EH (cell line): ENCODE data around the gene NAV2.
"Not testable (repeated sequence)": the region's sequence is repeated elsewhere in the genome, so short reads cannot be mapped to it uniquely, and the experiment has no call there.

Experiments used
- DNase-seq: peaks from one replicate; pipeline ENCODE4 v3.0.0-alpha.2; 2015; ENCODE audit warnings: low read depth

NAV2 gene

GRCh38 chr11:19952116-19952605 lies 239.5 kb downstream of the NAV2 start:
- DNase-seq, result peak; percentile 34

DNA sequence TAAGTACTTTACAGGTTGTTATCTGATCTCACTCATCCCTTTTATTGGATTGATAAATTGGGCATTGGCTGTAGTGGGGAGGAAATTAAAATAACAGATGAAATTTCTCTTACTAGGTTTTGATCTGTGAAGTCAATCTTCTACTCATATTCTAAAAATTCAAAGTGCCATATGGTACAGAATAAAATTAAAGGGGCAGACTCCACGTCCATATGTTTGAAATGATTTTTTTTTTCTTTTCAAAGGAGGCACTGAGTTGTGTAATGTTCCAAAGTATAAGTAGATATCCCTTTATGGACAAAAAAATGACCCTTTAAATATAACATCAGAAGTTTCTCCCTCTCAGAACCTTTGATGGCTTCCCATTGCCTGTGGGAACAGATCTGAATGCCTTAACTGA lies 240.3 kb downstream of the NAV2 start:
- DNase-seq, result no peak

DNA sequence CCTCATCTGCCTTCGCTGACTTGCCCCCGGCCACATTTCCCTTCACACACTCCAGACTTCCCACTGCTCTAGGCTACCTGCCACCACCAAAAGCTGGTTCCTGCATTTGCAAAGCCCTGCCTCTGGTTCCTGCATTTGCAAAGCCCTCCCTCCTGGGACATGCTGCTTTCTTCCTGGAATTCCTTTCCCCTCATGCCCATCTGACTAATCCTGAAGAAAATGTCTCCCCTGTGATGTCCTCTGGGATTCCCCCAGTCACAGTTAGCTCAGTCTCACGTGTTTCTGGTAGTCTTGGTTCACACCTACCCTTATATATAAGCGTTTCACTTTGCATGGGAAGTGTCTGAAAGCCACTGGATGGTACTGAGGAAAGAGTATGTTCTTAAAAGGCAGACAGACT lies 240.7 kb downstream of the NAV2 start:
- peak; percentile 77 for DNase-seq

DNA sequence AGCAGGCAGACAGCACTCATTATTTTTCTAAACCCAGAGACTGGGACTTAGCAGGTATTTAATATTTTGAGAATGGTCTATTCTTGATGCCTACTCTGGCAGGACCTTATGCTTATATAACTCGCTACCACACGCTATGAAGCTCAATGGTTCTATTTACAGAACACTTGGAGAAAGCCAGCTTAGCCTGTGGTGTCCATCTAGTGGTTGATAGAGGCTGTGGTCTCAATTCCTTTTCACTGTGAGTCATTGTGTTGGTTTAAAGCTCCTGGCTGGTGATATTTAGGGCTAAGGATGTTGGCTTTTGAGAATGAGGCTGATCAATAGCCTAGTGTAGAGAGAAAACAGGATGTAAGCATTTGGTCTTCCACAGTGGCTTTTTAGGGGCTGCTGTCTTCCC lies 241.3 kb downstream of the NAV2 start:
- DNase-seq, result peak; percentile 87

- DNase-seq, result peak; percentile 33
Observed at GRCh38 chr11:19954899-19955298, 242.3 kb downstream of the NAV2 start.

- no peak for DNase-seq
Observed at GRCh38 chr11:19955660-19956059, 243.0 kb downstream of the NAV2 start.

- DNase-seq, result no peak
Observed at GRCh38 chr11:19956228-19956627, 243.6 kb downstream of the NAV2 start.

- no peak for DNase-seq
Observed at GRCh38 chr11:19957294-19957943, 244.8 kb downstream of the NAV2 start.

GRCh38 chr11:19958204-19958603 lies 245.6 kb downstream of the NAV2 start:
- DNase-seq, result no peak

DNA sequence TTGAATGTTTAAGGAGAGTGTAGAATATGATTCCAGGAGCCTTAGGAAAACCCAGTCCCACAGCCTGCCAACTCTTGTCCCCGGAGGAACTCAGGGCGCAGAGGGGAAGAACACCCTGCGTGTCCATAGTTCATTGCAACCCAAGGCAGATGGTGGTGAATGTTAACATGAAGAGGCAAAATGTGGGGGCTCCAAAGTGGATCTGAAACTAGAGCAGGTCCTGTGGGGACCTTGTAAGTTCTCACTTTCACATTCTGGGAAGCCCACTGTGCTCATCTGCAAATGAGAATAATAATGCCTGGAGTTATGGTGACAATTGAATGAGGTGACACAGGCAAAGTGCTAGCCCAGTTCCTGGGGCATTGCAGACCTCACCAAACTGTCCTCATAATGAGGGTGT lies 246.6 kb downstream of the NAV2 start:
- no peak for DNase-seq

DNA sequence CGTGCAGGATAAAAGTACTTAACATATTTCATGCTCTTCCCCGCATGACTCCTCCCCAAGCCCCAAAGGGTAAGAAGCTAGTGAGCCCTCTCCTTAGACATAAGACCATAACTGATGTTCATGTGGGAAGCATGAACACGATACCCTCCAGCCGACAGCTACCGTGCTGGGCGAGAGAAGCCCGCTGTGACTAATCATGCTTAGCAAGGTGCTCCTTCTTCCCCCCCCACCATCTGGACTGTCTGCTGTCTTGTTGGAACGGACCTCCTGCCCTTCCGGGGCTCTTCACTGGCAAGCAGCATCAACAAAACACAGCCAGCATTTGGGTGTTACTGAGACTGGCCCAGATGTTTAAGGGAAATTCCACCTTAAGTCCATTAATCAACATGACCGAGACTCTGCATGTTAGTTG lies 247.0 kb downstream of the NAV2 start:
- DNase-seq, result no peak

DNA sequence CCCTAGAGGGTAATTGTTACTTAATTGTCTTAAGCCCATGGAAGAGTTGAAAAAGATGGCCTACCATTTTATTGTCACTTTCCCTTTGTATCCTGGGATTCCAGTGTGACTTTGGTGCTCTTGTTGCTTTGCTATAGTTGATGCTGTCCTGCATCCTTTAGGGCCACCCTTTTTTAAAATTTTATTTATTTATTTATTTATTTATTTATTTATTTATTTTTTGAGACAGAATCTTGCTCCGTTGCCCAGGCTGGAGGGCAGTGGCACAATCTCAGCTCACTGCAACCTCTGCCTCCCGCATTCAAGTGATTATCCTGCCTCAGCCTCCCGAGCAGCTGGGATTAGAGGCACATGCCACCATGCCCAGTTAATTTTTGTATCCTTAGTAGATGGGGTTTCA lies 247.8 kb downstream of the NAV2 start:
- DNase-seq, result not testable (repeated sequence)

- DNase-seq, result no peak
Observed at GRCh38 chr11:19961225-19961624, 248.6 kb downstream of the NAV2 start.

GRCh38 chr11:19962053-19962800 lies 249.6 kb downstream of the NAV2 start:
- DNase-seq, result no peak

DNA sequence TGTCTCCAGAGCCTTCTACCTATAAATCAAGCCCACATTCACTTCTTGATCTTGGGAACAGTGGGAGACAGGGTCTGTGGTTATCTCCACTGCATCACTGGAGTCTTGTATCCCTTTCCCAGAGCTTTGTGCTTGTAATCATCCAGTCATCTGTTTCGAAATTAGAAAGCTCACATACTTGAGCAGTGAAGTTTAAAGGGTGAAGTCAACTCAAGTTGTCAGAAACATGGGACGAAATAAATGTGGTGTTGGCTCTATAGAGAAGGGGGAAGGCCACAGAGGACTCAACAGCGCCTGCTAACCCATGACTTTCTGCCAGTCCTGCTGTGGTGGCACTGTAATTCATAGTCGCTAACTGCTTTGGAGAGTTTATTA lies 250.2 kb downstream of the NAV2 start:
- peak; percentile 90 for DNase-seq

- no peak for DNase-seq
Observed at GRCh38 chr11:19963697-19964387, 251.2 kb downstream of the NAV2 start.

DNA sequence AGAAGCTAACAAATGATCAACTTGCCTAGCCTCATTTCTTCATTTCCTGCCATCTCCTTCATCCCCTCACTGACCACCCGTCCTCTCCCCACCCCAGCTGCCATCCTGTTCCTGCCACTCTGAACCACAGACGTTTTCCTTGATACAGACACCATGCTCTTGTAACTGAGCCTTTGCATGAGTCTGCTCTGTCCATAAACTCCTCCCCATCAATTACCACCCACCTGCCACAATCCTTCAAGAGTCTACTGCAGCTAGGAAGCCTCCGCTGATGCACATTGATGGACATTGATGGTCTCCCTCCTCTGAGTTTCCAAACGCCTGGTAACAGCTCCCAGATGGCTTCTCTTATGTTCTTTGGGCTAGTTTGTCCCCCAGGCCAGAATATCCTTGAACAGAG lies 253.8 kb downstream of the NAV2 start:
- DNase-seq, result no peak

GRCh38 chr11:19966927-19967326 lies 254.3 kb downstream of the NAV2 start:
- DNase-seq, result no peak

DNA sequence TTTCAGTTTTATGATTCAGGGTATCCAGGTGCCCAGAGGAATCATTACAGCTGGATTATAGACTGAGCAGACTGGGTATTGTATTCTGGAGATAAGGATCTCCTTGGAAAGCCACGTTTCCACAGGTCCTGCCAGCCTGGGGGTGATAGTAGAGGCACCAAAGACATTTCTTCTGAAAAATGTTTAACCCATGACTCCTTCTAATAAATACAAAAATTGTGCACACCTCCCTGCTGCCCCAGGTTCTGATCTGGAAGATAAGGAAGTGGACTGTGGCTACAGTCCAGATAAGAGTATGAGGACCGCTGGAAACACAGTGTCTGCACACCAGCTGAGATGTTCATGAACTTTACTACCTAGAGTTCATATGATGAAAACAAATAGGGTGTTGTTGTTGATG lies 255.2 kb downstream of the NAV2 start:
- no peak for DNase-seq

DNA sequence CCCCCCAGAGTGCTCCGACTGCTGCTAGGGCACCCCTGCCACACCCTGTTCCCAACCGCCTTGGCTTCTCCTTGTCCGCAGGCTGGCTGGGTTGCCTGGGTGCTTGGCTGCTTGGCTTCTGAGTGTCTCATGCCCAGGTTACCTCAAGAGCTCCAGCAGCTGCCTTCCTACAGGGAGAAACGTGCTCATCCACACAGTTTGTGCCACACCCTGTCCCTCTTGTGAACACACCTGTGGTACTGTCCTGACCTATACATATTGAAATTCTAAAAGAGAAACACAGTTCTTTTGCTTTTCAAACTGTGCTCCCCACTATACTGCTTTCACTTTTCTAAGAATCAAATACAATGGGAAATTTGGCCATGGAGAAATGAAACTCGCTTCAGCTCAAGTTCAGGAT lies 256.2 kb downstream of the NAV2 start:
- DNase-seq, result no peak

DNA sequence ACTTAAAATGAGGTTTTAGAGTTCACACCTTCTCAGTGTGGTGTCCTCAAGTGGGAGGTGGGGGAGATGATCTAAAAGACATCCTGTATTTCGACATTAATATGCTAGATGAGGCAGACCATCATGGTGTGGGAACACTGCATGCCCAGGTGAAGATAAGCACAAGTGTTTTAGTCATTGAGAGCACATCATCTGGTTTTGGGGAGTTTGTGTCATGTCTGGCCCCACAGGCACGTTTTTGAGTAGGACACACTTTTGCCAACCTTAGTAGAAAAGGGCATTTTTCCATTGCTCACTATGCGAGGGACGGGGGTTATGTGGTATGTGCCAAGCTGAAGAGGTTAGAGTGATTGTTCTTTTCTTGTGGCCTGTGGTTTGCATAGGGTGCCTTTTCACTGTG lies 258.3 kb downstream of the NAV2 start:
- DNase-seq, result no peak

- no peak for DNase-seq
Observed at GRCh38 chr11:19972091-19972490, 259.5 kb downstream of the NAV2 start.

DNA sequence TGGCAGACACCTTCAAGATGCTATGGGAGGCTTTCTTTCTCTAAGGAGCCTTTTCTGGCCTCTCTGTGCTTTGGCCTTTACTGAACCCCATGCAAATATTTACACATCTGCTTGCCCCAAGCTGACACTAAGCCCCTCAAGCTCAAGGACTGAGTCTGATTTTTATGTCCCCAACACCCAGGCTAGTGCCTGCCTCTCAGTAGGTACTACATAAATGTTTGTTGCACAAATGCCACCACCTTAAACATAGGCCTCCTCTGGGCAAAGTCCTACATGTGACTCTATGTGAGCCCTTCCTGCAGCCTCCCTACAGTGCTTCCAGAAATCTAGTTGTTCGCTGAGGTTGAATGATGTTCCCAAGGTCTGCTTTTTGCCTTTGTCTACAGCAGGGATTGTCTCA lies 260.0 kb downstream of the NAV2 start:
- DNase-seq, result no peak
